GM23248 (cell line): ENCODE data around the gene BMPR1B. TPM values are rescaled to one million over a fixed set of nuclear protein-coding genes. Genes with fewer than 3 reads are reported as not detected.
A peak's percentile ranks its signal among the peaks of the same experiment; 100 is the strongest.

Experiments used
- DNase-seq: peaks from one replicate; pipeline ENCODE4 v3.0.0-alpha.2; 2015
- H2AFZ ChIP-seq: fragments of 200-600 bp; sonication (generic); 2 replicates; pipeline ENCODE4 v1.6.1; 2016; ENCODE audit warnings: antibody characterized with exemption
- H3F3A ChIP-seq: fragments of 200-600 bp; sonication (generic); 2 replicates; pipeline ENCODE4 v1.6.1; 2016; ENCODE audit warnings: mild to moderate bottlenecking, antibody characterized with exemption, mixed run types; ENCODE audit not compliant: insufficient read depth
- H3K27ac ChIP-seq: fragments of 200-600 bp; sonication (generic); 2 replicates; pipeline ENCODE4 v1.5.1; 2016; ENCODE audit warnings: mild to moderate bottlenecking
- H3K27me3 ChIP-seq: fragments of 200-600 bp; sonication (generic); replicated peaks from 2 replicates; pipeline ENCODE4 v1.6.1; 2016; ENCODE audit warnings: mild to moderate bottlenecking; ENCODE audit not compliant: insufficient read depth
- H3K36me3 ChIP-seq: fragments of 200-600 bp; sonication (generic); 2 replicates; pipeline ENCODE4 v1.6.1; 2016; ENCODE audit warnings: low read depth, mild to moderate bottlenecking
- H3K4me1 ChIP-seq: fragments of 200-600 bp; sonication (generic); 2 replicates; pipeline ENCODE4 v1.6.1; 2016; ENCODE audit warnings: mild to moderate bottlenecking; ENCODE audit not compliant: insufficient read depth
- H3K4me2 ChIP-seq: fragments of 200-600 bp; sonication (generic); one replicate; pipeline ENCODE4 v1.6.1; 2016; ENCODE audit warnings: mild to moderate bottlenecking; ENCODE audit not compliant: unreplicated experiment
- H3K4me3 ChIP-seq: fragments of 200-600 bp; sonication (generic); 2 replicates; pipeline ENCODE4 v1.5.1; 2016; ENCODE audit warnings: mild to moderate bottlenecking
- H3K79me2 ChIP-seq: fragments of 200-600 bp; sonication (generic); 2 replicates; pipeline ENCODE4 v1.6.1; 2016; ENCODE audit warnings: mild to moderate bottlenecking; ENCODE audit not compliant: insufficient read depth
- H3K9ac ChIP-seq: fragments of 200-600 bp; sonication (generic); 2 replicates; pipeline ENCODE4 v1.6.1; 2016; ENCODE audit warnings: mild to moderate bottlenecking
- H3K9me2 ChIP-seq: fragments of 200-600 bp; sonication (generic); 2 replicates; pipeline ENCODE4 v1.6.1; 2016; ENCODE audit warnings: mixed run types, mild to moderate bottlenecking, moderate library complexity; ENCODE audit not compliant: insufficient read depth
- H3K9me3 ChIP-seq: fragments of 200-600 bp; sonication (generic); one replicate; pipeline ENCODE4 v1.6.1; 2017; ENCODE audit warnings: low read depth
- H4K20me1 ChIP-seq: fragments of 200-600 bp; sonication (generic); 2 replicates; pipeline ENCODE4 v1.6.0; 2016; ENCODE audit not compliant: insufficient read depth
- EZH2 ChIP-seq: fragments of 200-600 bp; sonication (generic); IDR thresholded peaks from 2 replicates; pipeline ENCODE4 v1.6.1; 2018; ENCODE audit warnings: antibody characterized with exemption, mild to moderate bottlenecking; ENCODE audit not compliant: insufficient read depth, poor library complexity, severe bottlenecking
- EZH2phosphoT487 ChIP-seq: fragments of 200-600 bp; sonication (generic); IDR thresholded peaks from 2 replicates; pipeline ENCODE4 v1.6.1; 2018; ENCODE audit warnings: antibody characterized with exemption, moderate library complexity, mild to moderate bottlenecking, low read depth; ENCODE audit not compliant: insufficient read depth
- WGBS, 2 experiments: methylation state at CpG; one replicate each; pipeline ENCODE4 v1.1.6; 2015 to 2017; ENCODE audit warnings: low lambda C conversion rate in 2 of 2, low coverage in 1 of 2; ENCODE audit errors: missing lambda C conversion rate in 2 of 2; 5-methylcytosine and 5-hydroxymethylcytosine counted together
- in situ Hi-C: fragments of 300-500 bp; cut with MboI; formaldehyde crosslinking; loops from 2 replicates; pipeline ENCODE4 v1.15.0; 2020
- polyA plus RNA-seq: library from polyadenylated mRNA; unstranded; fragments of >200 nt; fragmentation: Nextera tagmentation; extraction: Ambion mirVana; gene quantifications from 2 replicates; pipeline ENCODE4 v1.2.1, GENCODE V29; 2016
- total RNA-seq: library from RNA; depleted of rRNA; stranded (reverse); fragments of >200 nt; shearing (Covaris generic); gene quantifications from 2 replicates; pipeline ENCODE4 v1.2.3, GENCODE V29; 2014

The BMPR1B gene
- total and polyA plus RNA-seq, 2 experiments from 2014 or later = 0.60 to 0.76 TPM

DNA sequence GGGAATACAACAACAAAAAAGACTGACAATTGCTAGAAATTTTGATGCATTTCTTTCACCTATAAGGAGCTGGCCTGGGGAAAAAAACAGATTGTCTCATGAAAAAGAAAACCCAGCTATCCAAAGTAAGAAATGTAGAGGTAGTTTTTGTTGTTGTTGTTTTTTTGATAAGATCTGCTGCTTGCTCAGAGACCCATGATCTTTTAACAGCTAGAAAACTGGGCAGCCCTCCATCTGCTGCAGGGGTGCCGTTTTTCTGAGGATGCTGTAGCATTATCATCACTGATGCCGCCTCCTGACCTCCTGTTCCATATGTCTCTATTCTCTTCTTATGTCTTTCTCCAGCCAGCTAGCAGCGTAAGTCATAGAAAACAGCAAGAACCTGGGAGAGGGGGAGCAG, 98.3 kb downstream of the BMPR1B start:
- Histone ChIP-seq H3K27ac (no peak overlapping the region), H3F3A (no peaks in the 10 kb centered on the region), H3K9ac (no peak overlapping the region), H3K27me3 (no peaks in the 10 kb centered on the region), H3K4me1 (no peaks in the 10 kb centered on the region), H3K4me2 (no peak overlapping the region), H3K9me2 (no peaks in the 10 kb centered on the region), H3K79me2 (no peaks in the 10 kb centered on the region), H3K36me3 (no peaks in the 10 kb centered on the region), H2AFZ (no peak overlapping the region), H4K20me1 (no peaks in the 10 kb centered on the region), H3K4me3 (no peak overlapping the region), H3K9me3 (no peaks in the 10 kb centered on the region)
- no peak for DNase-seq
- 81 to 85% methylated on average over 3 of the region's 3 CpGs for WGBS, 2 experiments
- in situ Hi-C loops = no loop called here
- TF ChIP-seq EZH2 (no peak), EZH2phosphoT487 (no peak)

DNA sequence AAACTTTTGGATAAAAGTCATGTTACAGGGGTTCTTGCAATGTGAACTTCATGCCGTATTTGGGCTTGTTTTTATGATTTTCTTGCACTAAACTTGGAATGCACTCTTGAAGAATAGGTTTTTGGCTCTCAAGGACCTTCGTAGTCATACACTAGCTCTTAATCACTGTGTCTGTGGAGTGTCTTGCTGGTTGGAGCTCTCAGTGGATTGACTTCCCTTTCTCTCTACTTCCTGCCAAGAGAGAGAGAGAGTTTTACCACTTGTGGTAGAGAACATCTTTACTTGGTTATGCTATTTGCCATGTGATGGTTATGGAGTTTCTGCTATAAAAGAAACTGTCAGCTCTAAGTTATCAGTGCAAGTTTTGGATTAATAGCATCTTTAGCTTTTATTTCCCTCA, 112.4 kb downstream of the BMPR1B start:
- Histone ChIP-seq H3K9ac (no peak overlapping the region), H3K4me2 (no peak overlapping the region), H3K9me2 (0 out of 2 replicates have a peak, but pooled peaks cover 4% of the 10 kb centered on the region), H3K36me3 (no peaks in the 10 kb centered on the region), H3K27me3 (no peaks in the 10 kb centered on the region), H4K20me1 (no peaks in the 10 kb centered on the region), H3K27ac (no peak overlapping the region), H3K9me3 (no peaks in the 10 kb centered on the region), H3F3A (no peaks in the 10 kb centered on the region), H2AFZ (no peak overlapping the region), H3K4me1 (no peaks in the 10 kb centered on the region; the same call in 1 of the 2 replicates), H3K79me2 (no peaks in the 10 kb centered on the region), H3K4me3 (no peak overlapping the region)
- peak; percentile 14 for DNase-seq
- in situ Hi-C loops = no loop called here
- no peak for TF ChIP-seq EZH2
- TF ChIP-seq EZH2phosphoT487 = no peak
- 53 to 71% methylated on average over 2 of the region's 2 CpGs for WGBS, 2 experiments

DNA sequence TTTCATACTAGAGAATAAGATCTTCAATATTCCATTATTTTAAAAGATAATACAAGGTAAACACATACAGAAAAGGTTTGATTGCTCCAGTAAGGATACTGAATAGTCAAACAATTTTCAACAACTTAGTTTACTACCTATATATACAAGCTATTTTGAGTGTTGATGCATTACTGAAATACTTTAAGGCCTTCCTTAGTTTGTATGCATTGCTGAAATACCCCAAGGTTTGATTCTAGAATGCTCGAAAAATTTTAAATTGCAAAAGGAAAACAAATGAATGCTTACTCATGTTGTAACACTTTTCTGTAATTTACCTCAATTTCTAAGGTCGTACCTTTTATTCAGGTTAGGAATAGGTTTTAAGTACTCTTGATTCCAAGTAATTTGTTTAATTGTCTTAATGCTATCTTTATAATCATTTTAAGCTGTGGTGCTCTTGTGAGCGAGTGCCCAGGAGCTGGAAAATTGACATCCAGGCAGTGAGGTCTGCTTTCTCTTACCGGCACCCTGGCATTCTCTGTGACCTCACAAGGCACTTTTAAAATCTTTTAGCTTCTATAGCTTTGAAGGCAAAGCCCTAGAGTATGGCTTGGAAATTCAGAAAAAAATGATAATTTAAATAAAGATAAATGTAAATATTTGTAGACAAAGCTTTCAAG, 114.0 kb downstream of the BMPR1B start:
- Histone ChIP-seq H3K9me3 (no peaks in the 10 kb centered on the region), H3K4me3 (no peak overlapping the region), H3K4me1 (no peaks in the 10 kb centered on the region; the same call in 1 of the 2 replicates), H3K36me3 (no peaks in the 10 kb centered on the region), H3K9ac (no peak overlapping the region), H2AFZ (no peak overlapping the region), H3K9me2 (0 out of 2 replicates have a peak, but pooled peaks cover 4% of the 10 kb centered on the region), H3F3A (no peaks in the 10 kb centered on the region), H3K27ac (no peak overlapping the region), H3K4me2 (no peak overlapping the region), H4K20me1 (no peaks in the 10 kb centered on the region), H3K79me2 (no peaks in the 10 kb centered on the region), H3K27me3 (no peaks in the 10 kb centered on the region)
- no peak for TF ChIP-seq EZH2phosphoT487
- no peak for TF ChIP-seq EZH2
- in situ Hi-C loops = no loop called here
- WGBS, 2 experiments = 62 to 65% methylated on average over 4 of the region's 4 CpGs
- DNase-seq = no peak

DNA sequence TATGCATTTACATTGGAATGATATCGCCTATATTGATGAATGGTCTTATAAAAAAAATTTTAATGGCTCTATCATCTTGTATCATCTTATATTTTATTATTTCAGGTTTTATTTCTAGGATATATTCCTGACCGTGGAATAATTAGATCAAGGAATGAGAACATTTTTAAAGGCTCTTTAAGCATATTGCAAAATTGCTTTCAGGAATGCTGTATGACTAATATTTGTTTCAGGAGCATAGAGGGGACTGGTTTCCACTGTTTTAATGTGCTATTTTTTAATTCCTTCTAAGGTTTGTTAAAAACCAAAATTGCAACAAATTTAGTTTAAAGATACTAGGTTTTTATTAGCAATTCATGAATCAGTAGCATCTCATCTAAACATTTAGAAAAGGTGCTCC, 120.2 kb downstream of the BMPR1B start:
- H2AFZ ChIP-seq = peak overlapping the region; percentile 74
- H3F3A ChIP-seq = peaks cover 10% of the 10 kb centered on the region
- H3K27ac ChIP-seq = peak overlapping the region; percentile 34
- no peaks in the 10 kb centered on the region for H4K20me1 ChIP-seq
- 50% methylated on average over 2 of the region's 2 CpGs for WGBS, 2 experiments
- H3K4me2 ChIP-seq = peak overlapping the region; percentile 61
- TF ChIP-seq EZH2phosphoT487 (no peak), EZH2 (no peak)
- peak overlapping the region; percentile 44; the same call in 1 of the 2 replicates for H3K4me3 ChIP-seq
- no peaks in the 10 kb centered on the region for H3K27me3 ChIP-seq
- H3K9me3 ChIP-seq = no peaks in the 10 kb centered on the region
- H3K79me2 ChIP-seq = no peaks in the 10 kb centered on the region
- peak; percentile 72 for DNase-seq
- H3K36me3 ChIP-seq = no peaks in the 10 kb centered on the region
- no peaks in the 10 kb centered on the region for H3K9me2 ChIP-seq
- H3K4me1 ChIP-seq = peaks cover 18% of the 10 kb centered on the region
- in situ Hi-C loops = no loop called here
- H3K9ac ChIP-seq = peak overlapping the region; percentile 7; the same call in 1 of the 2 replicates
